ENCODE measurements around the gene PLXNA4.

DNA sequence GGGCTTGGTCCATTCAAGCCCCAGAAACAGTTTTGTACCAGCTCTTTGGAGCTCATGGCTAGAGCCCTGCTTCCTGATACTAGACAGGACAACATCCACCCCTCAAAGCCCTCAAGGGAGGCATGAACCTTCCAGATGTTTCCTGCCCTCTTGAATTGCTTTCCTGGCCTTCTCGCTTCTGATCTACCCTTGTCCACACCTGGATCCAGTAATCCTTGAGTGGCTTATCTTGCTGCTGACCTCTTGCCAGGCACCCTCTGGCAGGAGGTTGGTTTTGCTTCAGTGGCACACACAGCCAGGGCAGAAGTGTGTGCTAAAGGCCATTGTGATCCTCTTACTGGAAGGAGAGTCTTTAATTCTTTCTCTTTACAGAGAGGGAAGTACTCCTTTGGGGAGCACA, 495.8 kb downstream of the PLXNA4 start:
- TF ChIP-seq, protein P1, sequence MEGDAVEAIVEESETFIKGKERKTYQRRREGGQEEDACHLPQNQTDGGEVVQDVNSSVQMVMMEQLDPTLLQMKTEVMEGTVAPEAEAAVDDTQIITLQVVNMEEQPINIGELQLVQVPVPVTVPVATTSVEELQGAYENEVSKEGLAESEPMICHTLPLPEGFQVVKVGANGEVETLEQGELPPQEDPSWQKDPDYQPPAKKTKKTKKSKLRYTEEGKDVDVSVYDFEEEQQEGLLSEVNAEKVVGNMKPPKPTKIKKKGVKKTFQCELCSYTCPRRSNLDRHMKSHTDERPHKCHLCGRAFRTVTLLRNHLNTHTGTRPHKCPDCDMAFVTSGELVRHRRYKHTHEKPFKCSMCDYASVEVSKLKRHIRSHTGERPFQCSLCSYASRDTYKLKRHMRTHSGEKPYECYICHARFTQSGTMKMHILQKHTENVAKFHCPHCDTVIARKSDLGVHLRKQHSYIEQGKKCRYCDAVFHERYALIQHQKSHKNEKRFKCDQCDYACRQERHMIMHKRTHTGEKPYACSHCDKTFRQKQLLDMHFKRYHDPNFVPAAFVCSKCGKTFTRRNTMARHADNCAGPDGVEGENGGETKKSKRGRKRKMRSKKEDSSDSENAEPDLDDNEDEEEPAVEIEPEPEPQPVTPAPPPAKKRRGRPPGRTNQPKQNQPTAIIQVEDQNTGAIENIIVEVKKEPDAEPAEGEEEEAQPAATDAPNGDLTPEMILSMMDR (IDR thresholded peaks at IDR 0.05): no peak
- no peak for TF ChIP-seq POLR2A (IDR thresholded peaks at IDR 0.05)
